ENCODE measurements around the gene CD53.

CD53 gene

DNA sequence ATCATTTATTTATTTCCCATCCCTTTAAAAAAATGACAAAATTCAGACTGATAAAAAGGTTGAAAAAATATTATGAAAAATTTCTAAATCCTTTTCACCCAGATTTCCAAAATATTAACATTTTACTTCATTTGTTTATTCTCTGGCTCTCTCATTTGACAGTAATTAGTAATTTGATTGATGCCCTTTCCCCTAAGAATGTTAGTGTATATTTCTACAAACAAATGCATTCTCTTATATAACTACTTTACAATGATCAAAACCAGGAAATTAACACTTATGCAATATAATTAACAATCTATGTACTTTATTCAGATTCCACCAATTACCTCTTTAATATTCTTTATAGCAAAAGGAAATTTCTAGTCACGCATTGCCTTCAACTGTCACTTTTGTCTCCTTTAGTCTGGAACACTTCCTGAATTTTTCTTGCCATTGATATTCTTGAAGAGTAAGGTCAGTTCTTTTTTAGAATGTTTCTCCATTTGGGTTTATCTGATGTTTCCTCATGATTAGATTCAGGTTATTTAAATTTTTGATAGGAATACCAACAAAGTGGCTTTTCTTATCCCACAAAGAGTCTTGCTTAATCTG lies 3.9 kb downstream of the CD53 start:
- no peak overlapping the region for H3K27ac ChIP-seq (ENCODE audit: low read depth, low read length, severe bottlenecking)
- no CpG with 5 or more reads among the region's 1 CpG for WGBS, 2 experiments (ENCODE audit: insufficient coverage in 2 of 2)
- H3K4me1 ChIP-seq (ENCODE audit: control insufficient read depth, insufficient read depth, low read length, poor library complexity, severe bottlenecking): no peaks in the 10 kb centered on the region
- H3K4me3 ChIP-seq (ENCODE audit: extremely low read depth, insufficient read depth, low read length, poor library complexity, severe bottlenecking): no peak overlapping the region
- no peaks in the 10 kb centered on the region for H3K9me3 ChIP-seq (ENCODE audit: control insufficient read depth, low read length)
- no peaks in the 10 kb centered on the region for H3K36me3 ChIP-seq (ENCODE audit: control insufficient read depth, insufficient read depth, low read length)

DNA sequence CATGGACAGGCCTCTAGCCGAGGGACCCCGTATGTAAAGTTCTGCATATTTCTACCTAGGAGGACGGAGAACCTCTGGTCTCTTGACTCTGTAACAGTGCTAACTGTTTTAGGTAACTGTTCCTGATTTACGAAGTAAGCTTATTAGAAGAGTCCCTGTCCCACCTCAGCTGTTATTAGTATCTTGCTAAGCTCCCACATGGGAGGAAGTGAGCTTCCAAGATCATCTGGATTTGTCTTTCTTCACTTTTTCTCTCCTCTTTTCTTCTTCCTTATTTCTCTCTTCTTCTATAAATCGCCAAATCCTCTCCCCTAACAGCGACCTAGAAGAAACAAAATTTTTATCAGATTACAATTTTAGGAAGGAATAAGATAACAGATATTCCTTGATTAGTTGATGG lies 4.4 kb downstream of the CD53 start:
- H3K9me3 ChIP-seq (ENCODE audit: control insufficient read depth, low read length): no peaks in the 10 kb centered on the region
- H3K4me1 ChIP-seq (ENCODE audit: control insufficient read depth, insufficient read depth, low read length, poor library complexity, severe bottlenecking): no peaks in the 10 kb centered on the region
- H3K27ac ChIP-seq (ENCODE audit: low read depth, low read length, severe bottlenecking): no peak overlapping the region
- no peaks in the 10 kb centered on the region for H3K36me3 ChIP-seq (ENCODE audit: control insufficient read depth, insufficient read depth, low read length)
- no peak overlapping the region for H3K4me3 ChIP-seq (ENCODE audit: extremely low read depth, insufficient read depth, low read length, poor library complexity, severe bottlenecking)
- 82 to 84% methylated on average over 3 to 4 of the region's 6 CpGs for WGBS, 2 experiments (ENCODE audit: insufficient coverage in 2 of 2)

DNA sequence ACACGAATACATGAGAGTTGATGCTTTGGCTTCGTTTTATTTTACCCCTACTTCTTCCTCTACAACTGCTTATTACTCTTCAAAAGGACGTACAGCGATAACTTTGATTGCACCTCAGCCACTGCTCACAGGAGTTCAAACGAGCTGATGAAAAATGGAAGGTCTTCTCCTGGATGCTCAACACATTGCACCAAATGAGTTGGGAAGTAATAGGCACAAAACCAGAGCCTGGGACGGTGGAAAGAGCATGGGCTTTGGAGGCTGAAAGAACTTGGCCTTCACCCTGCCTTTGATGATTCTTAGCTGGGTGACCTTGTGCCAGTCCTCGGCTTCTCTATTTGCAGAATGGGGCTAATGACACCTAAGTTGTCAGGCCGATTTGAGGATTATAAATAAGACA lies 4.8 kb downstream of the CD53 start:
- Histone ChIP-seq H3K4me1 (ENCODE audit: control insufficient read depth, insufficient read depth, low read length, poor library complexity, severe bottlenecking) (no peaks in the 10 kb centered on the region), H3K4me3 (ENCODE audit: extremely low read depth, insufficient read depth, low read length, poor library complexity, severe bottlenecking) (no peak overlapping the region), H3K27ac (ENCODE audit: low read depth, low read length, severe bottlenecking) (no peak overlapping the region), H3K36me3 (ENCODE audit: control insufficient read depth, insufficient read depth, low read length) (no peaks in the 10 kb centered on the region), H3K9me3 (ENCODE audit: control insufficient read depth, low read length) (no peaks in the 10 kb centered on the region)
- WGBS, 2 experiments (ENCODE audit: insufficient coverage in 2 of 2): 90 to 92% methylated on average over 5 to 6 of the region's 8 CpGs

DNA sequence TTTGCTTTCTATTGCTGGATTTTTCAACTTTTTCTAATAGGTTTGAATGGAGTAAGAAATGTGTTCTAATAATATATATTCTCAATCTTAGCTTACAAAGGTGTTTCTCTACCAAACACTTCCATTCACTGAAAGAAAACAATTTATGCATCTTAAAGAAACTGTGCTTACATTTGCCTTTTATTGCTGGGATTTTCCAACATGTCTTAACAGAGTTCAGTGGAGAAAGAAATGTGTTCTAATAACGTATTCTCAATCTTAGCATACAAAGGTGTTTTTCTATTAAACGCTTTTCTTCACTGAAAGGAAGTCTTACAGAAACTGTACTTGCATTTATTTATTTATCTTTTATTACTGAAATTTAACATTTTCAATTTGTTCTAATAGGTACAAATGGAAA lies 5.6 kb downstream of the CD53 start:
- Histone ChIP-seq H3K4me3 (ENCODE audit: extremely low read depth, insufficient read depth, low read length, poor library complexity, severe bottlenecking) (no peak overlapping the region), H3K36me3 (ENCODE audit: control insufficient read depth, insufficient read depth, low read length) (no peaks in the 10 kb centered on the region), H3K4me1 (ENCODE audit: control insufficient read depth, insufficient read depth, low read length, poor library complexity, severe bottlenecking) (no peaks in the 10 kb centered on the region), H3K9me3 (ENCODE audit: control insufficient read depth, low read length) (no peaks in the 10 kb centered on the region), H3K27ac (ENCODE audit: low read depth, low read length, severe bottlenecking) (no peak overlapping the region)
- no CpG with 5 or more reads among the region's 2 CpGs for WGBS, 2 experiments (ENCODE audit: insufficient coverage in 2 of 2)

DNA sequence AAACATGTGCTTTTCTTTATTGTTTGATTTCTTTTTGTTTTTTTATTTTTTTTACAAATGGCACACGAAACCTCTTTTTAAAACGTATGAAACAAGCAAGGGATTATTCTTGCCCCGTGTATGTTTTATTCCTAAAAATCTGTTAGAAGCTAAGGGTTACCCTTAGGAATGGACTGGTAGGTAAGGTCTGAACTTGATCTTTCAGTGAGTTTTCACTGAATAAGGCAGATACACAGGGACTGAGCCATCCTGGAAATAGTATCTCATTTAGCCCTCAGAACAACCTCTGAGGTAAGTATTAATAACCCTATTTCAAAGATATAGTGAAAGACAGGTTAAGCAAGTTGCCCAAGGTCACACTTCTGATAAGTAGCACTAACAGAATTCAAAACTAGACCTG lies 6.0 kb downstream of the CD53 start:
- Histone ChIP-seq H3K9me3 (ENCODE audit: control insufficient read depth, low read length) (no peaks in the 10 kb centered on the region), H3K4me1 (ENCODE audit: control insufficient read depth, insufficient read depth, low read length, poor library complexity, severe bottlenecking) (no peaks in the 10 kb centered on the region)
- 95 to 100% methylated on average over 1 to 3 of the region's 3 CpGs for WGBS, 2 experiments (ENCODE audit: insufficient coverage in 2 of 2)

DNA sequence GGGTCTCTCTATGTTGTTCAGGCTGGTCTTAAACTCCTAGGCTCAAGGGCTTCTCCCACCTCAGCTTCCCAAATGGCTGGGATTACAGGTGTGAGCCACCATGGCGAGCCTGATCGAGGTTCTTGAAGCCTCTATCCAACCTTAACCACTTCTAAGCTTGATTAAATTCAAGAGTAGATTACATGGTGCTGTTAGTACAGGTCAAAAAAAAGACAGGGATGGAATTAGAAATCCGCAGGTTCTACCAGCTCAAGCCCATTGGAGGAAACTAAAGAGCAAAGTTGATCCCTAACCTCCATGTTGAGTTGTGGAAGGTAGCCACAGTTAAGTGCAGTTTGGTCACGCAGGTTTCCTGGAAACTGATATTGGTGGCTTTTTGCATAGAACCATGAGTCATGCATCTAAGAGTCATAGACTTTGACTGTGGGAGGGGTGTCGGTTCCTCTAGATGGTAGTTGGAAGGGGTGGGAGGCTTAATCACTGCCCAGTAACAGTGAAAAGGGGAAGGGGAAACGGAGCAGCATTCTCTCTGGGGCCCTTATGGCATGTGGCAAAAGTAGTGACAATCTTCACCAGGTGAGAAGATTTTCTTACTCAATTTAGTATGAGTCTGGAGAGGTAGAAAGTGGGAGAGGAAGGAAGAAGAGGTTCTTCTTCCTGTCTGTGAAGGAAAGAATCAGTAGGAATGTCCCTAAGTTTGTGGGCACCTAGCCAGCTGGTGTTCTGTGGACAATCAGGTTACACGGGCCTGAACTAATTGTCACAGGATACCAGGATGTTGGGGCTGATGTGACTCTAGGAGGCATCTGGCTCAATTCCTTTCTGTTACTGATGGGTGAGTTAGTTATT lies 7.0 kb downstream of the CD53 start:
- no peaks in the 10 kb centered on the region for H3K4me1 ChIP-seq (ENCODE audit: control insufficient read depth, insufficient read depth, low read length, poor library complexity, severe bottlenecking)
- no peak overlapping the region for H3K27ac ChIP-seq (ENCODE audit: low read depth, low read length, severe bottlenecking)
- 41 to 63% methylated on average over 3 to 4 of the region's 7 CpGs for WGBS, 2 experiments (ENCODE audit: insufficient coverage in 2 of 2)

More for the DNA sequence above, 6.0 kb downstream of the CD53 start:
- Histone ChIP-seq H3K27ac (ENCODE audit: low read depth, low read length, severe bottlenecking) (no peak overlapping the region), H3K4me3 (ENCODE audit: extremely low read depth, insufficient read depth, low read length, poor library complexity, severe bottlenecking) (no peak overlapping the region), H3K36me3 (ENCODE audit: control insufficient read depth, insufficient read depth, low read length) (no peaks in the 10 kb centered on the region)

DNA sequence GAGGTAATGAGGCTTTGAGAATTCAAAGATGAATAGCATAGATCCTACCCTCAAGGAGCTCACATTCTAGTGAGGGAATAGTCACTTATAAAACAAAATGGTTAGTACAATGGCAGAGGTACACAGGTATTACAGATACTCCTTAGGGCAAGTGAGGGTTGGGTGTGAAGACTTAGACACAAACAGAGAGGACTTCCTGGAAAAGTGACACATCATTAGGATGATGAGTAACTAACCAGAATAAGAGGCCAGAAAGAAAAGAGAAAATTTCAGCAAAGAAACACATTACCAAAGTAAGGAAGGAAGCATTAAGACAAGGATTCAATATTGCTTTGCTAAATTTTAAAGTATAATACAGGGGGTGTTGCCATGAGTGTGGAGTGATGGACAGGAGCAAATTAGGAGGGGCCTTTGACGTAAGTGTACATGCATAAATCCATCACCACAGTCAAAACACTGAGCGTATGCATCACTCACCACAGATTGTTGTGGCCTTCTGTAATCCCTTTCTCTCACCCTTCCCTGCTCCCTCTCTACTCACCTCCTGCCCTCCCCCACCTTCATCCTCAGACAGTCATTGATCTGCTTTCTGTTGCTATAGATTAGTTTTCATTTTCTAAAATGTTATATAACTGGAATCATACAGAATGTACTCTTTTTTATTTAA lies 7.9 kb downstream of the CD53 start:
- WGBS, 2 experiments (ENCODE audit: insufficient coverage in 2 of 2): 100% methylated on average over 1 of the region's 2 CpGs
- no peaks in the 10 kb centered on the region for H3K36me3 ChIP-seq (ENCODE audit: control insufficient read depth, insufficient read depth, low read length)
- H3K4me3 ChIP-seq (ENCODE audit: extremely low read depth, insufficient read depth, low read length, poor library complexity, severe bottlenecking): no peak overlapping the region
- H3K9me3 ChIP-seq (ENCODE audit: control insufficient read depth, low read length): no peaks in the 10 kb centered on the region
- no peaks in the 10 kb centered on the region for H3K4me1 ChIP-seq (ENCODE audit: control insufficient read depth, insufficient read depth, low read length, poor library complexity, severe bottlenecking)
- H3K27ac ChIP-seq (ENCODE audit: low read depth, low read length, severe bottlenecking): no peak overlapping the region

More for the DNA sequence above, 7.0 kb downstream of the CD53 start:
- Histone ChIP-seq H3K4me3 (ENCODE audit: extremely low read depth, insufficient read depth, low read length, poor library complexity, severe bottlenecking) (no peak overlapping the region), H3K9me3 (ENCODE audit: control insufficient read depth, low read length) (no peaks in the 10 kb centered on the region), H3K36me3 (ENCODE audit: control insufficient read depth, insufficient read depth, low read length) (no peaks in the 10 kb centered on the region)

DNA sequence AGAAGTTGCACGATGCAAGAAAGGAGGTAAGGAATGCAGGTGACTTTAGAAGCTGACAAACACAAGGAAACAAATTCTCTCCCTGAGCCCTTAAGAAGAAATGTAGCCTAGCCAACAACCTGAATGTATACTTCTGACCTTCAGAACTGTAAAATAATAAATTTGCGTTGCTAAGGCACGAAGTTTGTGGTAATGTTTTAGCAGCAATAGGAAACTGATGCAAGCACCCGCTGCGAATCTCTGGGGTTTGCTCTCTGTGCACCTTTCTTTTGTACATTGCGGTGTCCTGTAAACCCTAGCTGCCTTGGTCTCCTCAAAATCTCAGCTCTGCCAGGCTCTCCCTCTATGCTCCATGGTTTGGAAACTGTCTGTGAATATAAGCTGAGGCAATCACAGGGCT lies 15.1 kb downstream of the CD53 start:
- no peaks in the 10 kb centered on the region for H3K9me3 ChIP-seq (ENCODE audit: control insufficient read depth, low read length)
- H3K4me1 ChIP-seq (ENCODE audit: control insufficient read depth, insufficient read depth, low read length, poor library complexity, severe bottlenecking): no peaks in the 10 kb centered on the region
- no peaks in the 10 kb centered on the region for H3K36me3 ChIP-seq (ENCODE audit: control insufficient read depth, insufficient read depth, low read length)
- 88 to 91% methylated on average over 5 of the region's 6 CpGs for WGBS, 2 experiments (ENCODE audit: insufficient coverage in 2 of 2)
- no peak overlapping the region for H3K27ac ChIP-seq (ENCODE audit: low read depth, low read length, severe bottlenecking)
- no peak overlapping the region for H3K4me3 ChIP-seq (ENCODE audit: extremely low read depth, insufficient read depth, low read length, poor library complexity, severe bottlenecking)

DNA sequence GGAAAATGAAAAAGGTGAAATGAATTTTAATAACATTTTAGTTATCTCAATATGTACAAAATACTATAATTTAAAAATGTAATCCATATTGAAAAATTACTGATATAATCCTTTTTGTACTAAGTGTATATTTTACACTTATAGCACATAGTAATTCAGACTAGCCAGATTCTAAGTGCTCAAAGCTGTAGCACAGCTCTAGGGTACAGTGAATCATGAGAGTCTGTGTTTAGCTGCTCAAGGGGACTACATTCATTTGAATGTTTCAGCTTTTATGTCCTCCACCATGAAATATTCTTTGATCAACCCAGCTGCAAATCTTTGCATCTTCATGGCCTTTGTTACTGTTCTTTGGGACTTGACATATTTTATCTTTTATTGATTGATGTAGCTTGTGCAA lies 15.7 kb downstream of the CD53 start:
- no peaks in the 10 kb centered on the region for H3K36me3 ChIP-seq (ENCODE audit: control insufficient read depth, insufficient read depth, low read length)
- no peak overlapping the region for H3K4me3 ChIP-seq (ENCODE audit: extremely low read depth, insufficient read depth, low read length, poor library complexity, severe bottlenecking)
- H3K4me1 ChIP-seq (ENCODE audit: control insufficient read depth, insufficient read depth, low read length, poor library complexity, severe bottlenecking): no peaks in the 10 kb centered on the region
- H3K27ac ChIP-seq (ENCODE audit: low read depth, low read length, severe bottlenecking): no peak overlapping the region
- H3K9me3 ChIP-seq (ENCODE audit: control insufficient read depth, low read length): no peaks in the 10 kb centered on the region

DNA sequence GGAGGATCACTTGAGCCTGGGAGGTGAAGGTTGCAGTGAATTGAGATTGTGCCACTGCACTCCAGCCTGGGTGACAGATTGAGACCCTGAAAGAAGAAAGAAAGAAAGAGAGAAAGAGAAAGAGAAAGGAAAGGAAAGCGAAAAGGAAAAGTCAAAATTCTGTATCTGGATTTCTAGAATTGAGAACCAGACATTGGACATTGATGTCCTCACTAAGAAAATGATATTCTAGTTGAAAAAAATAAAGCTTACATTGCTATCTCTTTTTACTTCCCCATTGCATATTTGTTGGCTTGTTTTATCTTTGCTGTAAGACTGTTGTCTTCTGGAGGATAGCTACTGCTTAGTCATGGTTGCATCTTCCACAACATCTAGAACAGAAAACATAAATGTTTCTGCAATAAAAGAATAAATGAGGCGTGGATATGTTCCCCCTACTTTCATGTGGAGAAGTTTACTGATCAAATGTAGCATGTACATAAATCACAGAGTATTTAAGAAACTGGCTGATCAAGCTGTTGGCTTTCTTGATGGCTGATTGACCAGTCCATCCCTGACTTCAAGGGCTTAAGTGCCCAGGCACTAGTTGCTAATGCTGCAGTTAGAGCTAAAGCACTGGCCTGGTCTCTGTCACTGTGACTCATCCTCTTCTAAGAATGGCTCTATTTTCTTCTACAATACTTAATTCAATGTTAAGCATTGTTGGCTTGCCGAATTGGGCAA lies 17.7 kb downstream of the CD53 start:
- no peaks in the 10 kb centered on the region for H3K36me3 ChIP-seq (ENCODE audit: control insufficient read depth, insufficient read depth, low read length)
- 83 to 100% methylated on average over 2 of the region's 3 CpGs for WGBS, 2 experiments (ENCODE audit: insufficient coverage in 2 of 2)
- no peaks in the 10 kb centered on the region for H3K9me3 ChIP-seq (ENCODE audit: control insufficient read depth, low read length)
- no peak overlapping the region for H3K27ac ChIP-seq (ENCODE audit: low read depth, low read length, severe bottlenecking)
- H3K4me1 ChIP-seq (ENCODE audit: control insufficient read depth, insufficient read depth, low read length, poor library complexity, severe bottlenecking): no peaks in the 10 kb centered on the region
- H3K4me3 ChIP-seq (ENCODE audit: extremely low read depth, insufficient read depth, low read length, poor library complexity, severe bottlenecking): no peak overlapping the region
